Daoy (cell line): ENCODE data around the gene EMB. TPM values are rescaled to one million over a fixed set of nuclear protein-coding genes. Genes with fewer than 3 reads are reported as not detected.
"Not testable (repeated sequence)": the region's sequence is repeated elsewhere in the genome, so short reads cannot be mapped to it uniquely, and the experiment has no call there.

Source experiments
- DNase-seq: peaks from one replicate; pipeline ENCODE4 v3.0.0-alpha.2; 2015; ENCODE audit warnings: low read depth
- total RNA-seq: library from RNA; depleted of rRNA; stranded (reverse); fragments of >200 nt; shearing (Covaris generic); gene quantifications from 2 replicates; pipeline ENCODE4 v1.2.3, GENCODE V29; 2014

The EMB gene
- total RNA-seq, 1 experiment from 2014 or later: 17.0 TPM

DNA sequence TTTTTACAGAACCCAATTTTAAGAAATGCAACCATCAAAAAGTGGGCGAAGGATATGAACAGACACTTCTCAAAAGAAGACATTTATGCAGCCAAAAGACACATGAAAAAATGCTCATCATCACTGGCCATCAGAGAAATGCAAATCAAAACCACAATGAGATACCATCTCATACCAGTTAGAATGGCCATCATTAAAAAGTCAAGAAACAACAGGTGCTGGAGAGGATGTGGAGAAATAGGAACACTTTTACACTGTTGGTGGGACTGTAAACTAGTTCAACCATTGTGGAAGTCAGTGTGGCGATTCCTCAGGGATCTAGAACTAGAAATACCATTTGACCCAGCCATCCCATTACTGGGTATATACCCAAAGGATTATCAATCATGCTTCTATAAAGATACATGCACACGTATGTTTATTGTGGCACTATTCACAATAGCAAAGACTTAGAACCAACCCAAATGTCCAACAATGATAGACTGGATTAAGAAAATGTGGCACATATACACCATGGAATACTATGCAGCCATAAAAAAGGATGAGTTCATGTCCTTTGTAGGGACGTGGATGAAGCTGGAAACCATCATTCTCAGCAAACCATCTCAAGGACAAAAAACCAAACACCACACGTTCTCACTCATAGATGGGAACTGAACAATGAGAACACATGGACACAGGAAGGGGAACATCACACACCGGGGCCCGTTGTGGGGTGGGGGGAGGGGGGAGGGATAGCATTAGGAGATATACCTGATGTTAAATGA is 19.7 kb downstream of the EMB start:
- DNase-seq: not testable (repeated sequence)

DNA sequence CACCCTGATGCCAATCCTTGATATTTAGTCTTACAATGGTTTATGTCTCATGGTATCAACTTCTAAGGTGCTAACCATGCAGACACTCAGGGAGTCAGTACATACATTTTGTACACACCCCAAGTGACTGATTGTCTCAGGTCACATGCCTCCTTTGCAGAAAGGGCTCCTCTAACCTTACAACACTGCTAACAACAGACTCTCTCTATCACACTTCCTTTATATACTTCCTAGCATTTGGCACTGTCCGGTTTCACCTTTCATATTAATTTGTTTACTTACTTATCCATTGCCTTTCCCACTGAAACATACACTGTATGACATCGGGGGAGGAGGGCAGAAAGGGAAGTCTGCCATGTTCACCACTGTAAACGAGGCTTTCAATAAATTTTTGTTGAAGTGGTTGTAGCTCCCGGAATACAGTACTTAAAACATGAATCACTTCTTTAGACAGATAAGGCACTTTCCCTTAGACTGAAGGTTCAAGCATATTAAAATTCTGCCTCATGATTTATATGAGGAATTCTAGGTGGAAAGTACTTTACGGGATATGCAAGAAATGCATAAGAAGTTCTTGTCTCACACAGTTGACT is 20.6 kb downstream of the EMB start:
- DNase-seq: no peak

DNA sequence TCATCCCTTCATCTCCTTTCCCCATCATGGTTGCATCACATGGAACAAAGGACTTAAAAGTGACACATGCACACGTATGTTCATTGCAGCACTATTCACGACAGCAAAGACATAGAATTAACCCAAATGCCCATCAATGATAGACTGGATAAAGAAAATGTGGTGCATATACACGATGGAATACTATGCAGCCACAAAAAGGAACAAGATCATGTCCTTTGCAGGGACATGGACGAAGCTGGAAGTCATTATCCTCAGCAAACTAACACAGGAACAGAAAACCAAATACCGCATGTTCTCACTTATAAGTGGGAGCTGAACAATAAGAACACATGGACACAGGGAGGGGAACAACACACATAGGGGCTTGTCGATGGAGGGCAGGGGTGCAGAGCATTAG is 21.4 kb downstream of the EMB start:
- DNase-seq: not testable (repeated sequence)

DNA sequence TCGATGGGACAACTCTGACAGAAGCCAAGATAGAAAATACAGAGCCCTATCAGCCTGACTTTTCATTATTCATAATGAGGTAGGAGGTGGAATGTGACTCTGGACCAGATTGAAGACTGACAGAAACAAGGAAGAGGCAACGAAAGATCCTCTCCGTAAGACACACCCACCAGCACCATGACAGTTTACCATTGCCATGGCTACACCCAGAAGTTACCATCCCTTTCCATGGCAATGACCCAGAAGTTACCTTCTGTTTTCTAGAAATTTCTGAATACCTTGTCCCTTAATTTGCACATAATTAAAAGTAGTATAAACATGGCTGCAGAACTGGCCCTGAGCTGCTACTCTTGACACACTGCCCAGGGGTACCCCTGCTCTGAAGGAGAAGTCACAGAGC is 24.5 kb downstream of the EMB start:
- not testable (repeated sequence) for DNase-seq

- DNase-seq: no peak
Measured at GRCh38 chr5:50415912-50416311, 25.2 kb downstream of the EMB start.

DNA sequence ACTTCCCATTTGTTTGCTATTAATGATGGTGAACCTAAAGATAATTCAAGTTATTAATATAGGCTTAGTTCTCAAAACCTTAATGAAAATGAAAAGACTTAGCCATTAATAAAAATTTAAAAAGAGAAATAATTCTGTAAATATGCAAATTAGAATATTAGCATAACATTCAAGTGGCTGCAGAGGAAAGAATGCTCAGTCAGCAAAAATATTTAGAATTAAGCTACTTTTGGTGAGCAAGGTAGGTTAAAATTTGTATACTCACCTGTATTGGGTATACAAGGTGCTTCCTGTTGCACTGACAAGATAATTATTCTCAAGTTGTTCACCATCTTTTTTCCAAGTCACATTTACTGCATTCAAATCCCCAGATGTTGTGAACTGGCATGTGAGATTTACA is 30.2 kb downstream of the EMB start:
- not testable (repeated sequence) for DNase-seq

DNA sequence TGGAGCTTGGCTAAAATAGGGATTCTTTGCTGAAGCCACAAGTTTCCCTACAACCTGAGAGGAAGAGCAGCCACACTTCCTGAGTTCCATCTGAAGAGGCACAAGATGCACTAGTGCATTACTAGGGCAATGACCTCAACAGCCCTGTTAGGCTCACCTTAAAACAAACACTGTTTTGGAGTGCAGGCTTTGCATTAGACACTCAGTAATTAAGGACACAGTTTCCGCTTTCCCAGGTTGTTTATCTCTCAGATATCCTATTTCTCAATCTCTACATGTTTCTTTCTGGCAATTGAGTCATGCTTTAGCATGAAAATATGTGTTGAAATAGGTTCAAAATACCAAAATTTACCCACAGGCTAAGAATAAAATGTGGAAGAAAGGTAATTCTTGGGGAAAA is 34.2 kb downstream of the EMB start:
- DNase-seq: no peak

- DNase-seq: no peak
Measured at GRCh38 chr5:50401336-50401735, 39.8 kb downstream of the EMB start.

DNA sequence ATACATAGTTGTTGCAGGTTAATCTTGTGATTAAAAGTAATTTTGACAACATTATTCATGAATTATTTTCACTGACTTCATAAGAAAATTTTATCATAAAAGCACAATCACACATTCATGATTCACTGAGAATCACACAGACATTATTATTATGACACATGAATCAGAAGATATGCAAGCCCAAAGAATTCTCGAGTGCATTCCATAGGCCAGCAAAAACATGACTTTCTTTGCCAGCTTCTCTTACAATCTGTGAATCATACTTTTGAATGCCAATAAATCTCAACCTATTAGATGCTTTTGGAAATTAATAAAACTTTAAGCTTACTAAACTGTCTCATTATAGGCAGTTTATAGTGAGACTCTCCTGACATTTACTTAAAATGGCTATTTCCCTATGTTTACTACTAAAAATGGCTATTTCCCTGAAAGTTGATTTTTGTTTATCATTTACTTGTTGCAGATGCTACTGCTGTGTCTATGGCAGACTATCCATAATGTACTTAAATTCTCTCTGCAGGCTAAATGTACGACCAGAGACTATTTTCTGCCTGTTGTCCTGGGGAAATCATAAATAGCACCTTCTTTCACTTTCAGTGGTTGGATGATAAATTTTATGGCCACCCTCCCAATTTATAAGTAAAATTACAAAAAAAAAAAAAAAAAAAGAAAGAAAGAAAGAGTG is 47.0 kb downstream of the EMB start:
- peak; percentile 57 for DNase-seq

DNA sequence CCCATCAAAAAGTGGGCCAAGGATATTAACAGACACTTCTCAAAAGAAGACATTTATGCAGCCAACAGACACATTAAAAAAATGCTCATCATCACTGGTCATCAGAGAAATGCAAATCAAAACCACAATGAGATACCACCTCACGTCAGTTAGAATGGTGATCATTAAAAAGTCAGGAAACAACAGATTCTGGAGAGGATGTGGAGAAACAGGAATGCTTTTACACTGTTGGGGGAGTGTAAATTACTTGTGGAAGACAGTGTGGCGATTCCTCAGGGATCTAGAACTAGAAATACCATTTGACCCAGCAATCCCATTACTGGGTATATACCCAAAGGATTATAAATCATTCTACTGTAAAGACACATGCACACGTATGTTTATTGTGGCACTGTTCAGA is 48.8 kb downstream of the EMB start:
- not testable (repeated sequence) for DNase-seq

DNA sequence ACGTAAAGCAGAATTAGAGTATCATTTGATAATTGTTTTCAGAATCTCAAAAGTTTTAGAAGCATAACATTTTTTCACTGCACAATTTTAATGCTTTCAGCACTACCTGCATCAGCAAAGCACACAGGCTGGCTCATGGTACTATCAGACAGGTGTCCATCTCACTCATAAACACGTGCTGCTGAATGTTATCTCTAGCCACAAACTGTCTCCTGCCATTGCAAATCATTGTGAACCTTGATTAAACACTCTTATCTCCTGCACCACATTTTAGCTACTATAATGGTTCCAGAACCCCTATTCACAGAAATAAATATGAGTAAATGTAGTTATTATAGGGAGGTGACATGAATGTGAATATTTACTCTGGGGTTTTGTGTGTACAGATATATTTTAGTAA is 56.7 kb downstream of the EMB start:
- DNase-seq: not testable (repeated sequence)

- not testable (repeated sequence) for DNase-seq
Measured at GRCh38 chr5:50376696-50377095, 64.4 kb downstream of the EMB start.

GRCh38 chr5:50369287-50370033 is 71.6 kb downstream of the EMB start:
- DNase-seq: not testable (repeated sequence)

DNA sequence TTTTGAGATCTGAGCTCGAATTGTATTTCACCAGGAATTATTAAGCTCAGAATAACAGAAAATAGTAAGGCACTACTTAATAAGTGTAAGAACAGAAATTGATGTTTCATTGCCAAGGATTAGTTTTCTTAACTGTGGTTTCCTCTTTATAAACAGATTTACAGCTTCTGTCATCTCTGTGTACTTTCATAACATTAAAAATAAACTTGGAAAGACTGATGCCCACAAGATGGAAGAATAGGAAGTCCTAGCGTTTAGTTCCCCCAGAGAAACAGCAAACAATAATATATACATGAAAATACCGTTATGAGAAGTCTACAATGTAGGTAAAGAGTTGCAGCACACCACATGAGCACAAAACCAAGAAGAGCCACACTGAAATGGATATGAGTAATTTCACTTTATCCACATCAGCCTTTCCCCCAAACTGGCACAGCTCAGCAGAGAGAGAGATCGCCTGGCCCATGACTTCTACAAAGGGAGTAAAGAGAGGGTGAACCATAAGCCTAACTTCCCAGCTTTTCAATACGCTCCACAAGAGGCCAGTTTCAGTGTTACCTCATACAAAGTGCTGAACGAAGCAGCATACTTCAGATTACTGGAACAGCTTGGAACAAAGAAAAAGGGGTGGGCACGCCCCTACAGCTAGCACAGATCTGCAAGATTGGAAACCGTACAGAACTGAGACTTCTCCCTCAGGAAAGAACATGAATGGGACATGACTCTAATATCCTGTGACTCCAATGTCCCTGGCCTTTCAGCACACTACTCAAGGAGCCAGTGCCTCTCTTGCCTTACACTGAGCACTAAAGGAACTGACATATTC is 75.4 kb downstream of the EMB start:
- no peak for DNase-seq

DNA sequence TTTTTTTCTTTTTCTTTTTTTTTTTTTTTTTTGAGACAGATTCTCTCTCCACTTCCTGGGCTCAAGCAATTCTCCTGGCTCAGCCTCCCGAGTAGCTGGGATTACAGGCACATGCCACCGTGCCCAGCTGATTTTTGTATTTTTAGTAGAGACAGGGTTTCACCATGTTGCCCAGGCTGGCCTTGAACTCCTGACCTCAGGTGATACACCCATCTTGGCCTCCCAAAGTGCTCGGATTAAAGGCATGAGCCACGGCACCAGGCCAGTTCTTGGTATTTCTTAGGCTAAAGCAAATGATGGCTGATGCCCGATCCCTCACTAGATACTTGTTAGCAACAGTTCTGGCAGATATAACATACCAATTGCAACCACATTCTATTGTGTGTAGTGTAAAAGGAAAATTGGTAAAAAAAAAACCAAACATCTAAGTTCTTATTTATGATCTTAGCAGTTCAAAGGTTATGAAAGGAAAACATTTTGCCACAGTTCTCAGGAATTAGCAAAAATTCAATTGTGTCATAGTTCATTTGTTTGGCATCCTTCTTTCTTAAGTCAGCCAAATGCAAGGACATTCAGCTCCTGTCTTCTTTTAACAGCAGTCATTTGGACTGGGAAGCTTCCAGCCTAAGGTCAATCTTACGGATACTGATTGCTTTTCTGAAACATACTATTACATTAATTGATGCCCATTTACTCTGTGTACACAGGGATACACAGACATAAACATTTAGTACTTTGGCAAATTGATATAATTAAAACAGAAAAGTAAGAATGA is 76.4 kb downstream of the EMB start:
- not testable (repeated sequence) for DNase-seq

- DNase-seq: no peak
Measured at GRCh38 chr5:50359187-50359586, 81.9 kb downstream of the EMB start.

- DNase-seq: no peak
Measured at GRCh38 chr5:50352382-50352781, 88.7 kb downstream of the EMB start.
